B cell (primary cell): ENCODE results near the gene GNB2.

Source experiments
- CTCF ChIP-seq: fragments of 200-600 bp; IDR thresholded peaks from one replicate; pipeline ENCODE4 v1.8.0; 2022; ENCODE audit warnings: antibody characterized with exemption, mild to moderate bottlenecking
- EZH2 ChIP-seq: IDR thresholded peaks from 2 replicates; pipeline ENCODE4 v1.6.1; 2012; ENCODE audit warnings: borderline replicate concordance, low read depth, mild to moderate bottlenecking, moderate library complexity, low read length; ENCODE audit not compliant: insufficient read depth, poor library complexity, severe bottlenecking

DNA sequence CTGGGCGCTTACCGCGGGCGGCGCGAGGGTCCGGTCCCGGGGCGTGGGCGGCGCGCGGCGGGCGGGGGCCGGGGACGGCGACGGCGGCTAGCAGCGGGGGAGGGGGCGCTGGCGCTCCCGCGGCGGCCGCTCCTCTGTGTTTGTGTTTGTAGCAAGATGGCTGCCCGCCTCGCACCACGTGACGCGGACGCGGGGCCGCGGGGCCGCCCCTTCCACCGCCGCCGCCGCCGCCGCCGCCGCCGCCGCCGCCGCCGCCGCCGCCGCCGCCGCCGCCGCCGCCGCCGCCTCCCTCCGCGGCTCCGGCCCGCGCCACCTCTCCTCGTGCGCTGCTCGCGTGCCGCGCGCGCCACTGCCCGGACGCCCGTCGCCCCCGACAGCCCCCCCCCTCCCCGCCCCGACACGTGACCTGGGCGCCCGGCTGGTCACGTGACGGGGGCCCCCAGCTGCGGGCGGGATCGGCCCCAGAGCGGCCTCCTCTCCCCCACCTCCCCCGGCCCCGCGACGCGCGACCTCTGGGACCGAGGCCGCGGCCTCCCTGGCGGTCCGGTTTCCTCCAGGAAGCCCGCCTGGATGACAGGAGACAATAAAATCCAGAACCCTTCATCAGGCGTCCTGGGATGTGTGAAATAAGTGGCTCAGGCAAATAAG, 20.7 kb downstream of the GNB2 start, which contains the start of gene GIGYF1:
- no peak for TF ChIP-seq CTCF
- TF ChIP-seq EZH2: no peak
